ENCODE data around the gene MAP6D1. TPM values are rescaled to one million over a fixed set of nuclear protein-coding genes. Genes with fewer than 3 reads are reported as not detected.

The MAP6D1 gene
- total RNA-seq, 1 experiment from 2014 or later: 7.1 TPM

- no peaks in the 10 kb centered on the region for H3K9me3 ChIP-seq (ENCODE audit: control insufficient read depth, low read depth, low read length)
- H2BK20ac ChIP-seq (ENCODE audit: low read depth, low read length, poor library complexity, severe bottlenecking): no peak overlapping the region
- no peaks in the 10 kb centered on the region for H3K23me2 ChIP-seq (ENCODE audit: insufficient read length, low read depth, low read length, poor library complexity, severe bottlenecking)
- H3T11ph ChIP-seq (ENCODE audit: low read length): no peak overlapping the region
- H4K20me1 ChIP-seq (ENCODE audit: control insufficient read depth, insufficient read depth, insufficient read length): no peaks in the 10 kb centered on the region
- H3K27me3 Mint-ChIP-seq (ENCODE audit: low read depth): no peaks in the 10 kb centered on the region
- no peak overlapping the region for H2BK120ac ChIP-seq (ENCODE audit: low read depth, low read length, poor library complexity, severe bottlenecking)
- H4K8ac ChIP-seq (replicated peaks; ENCODE audit: insufficient read length, low read depth, low read length): no peak overlapping the region
- no peak overlapping the region for H3K4me3 Mint-ChIP-seq
- no peaks in the 10 kb centered on the region for H3K4me1 Mint-ChIP-seq
- H3K79me2 ChIP-seq (ENCODE audit: insufficient read depth, low read length): no peaks in the 10 kb centered on the region
- H3K36me3 Mint-ChIP-seq (ENCODE audit: insufficient read depth in 1 of 3, low read depth in 3 of 3): peaks cover 6 to 51% (median 48%) of the 10 kb centered on the region in 3 experiments; a peak in 5 of 7 replicates
- no peak for TF ChIP-seq CTCF (conservative IDR thresholded peaks at IDR 0.05)
- H4K91ac ChIP-seq (ENCODE audit: insufficient read length, low read depth, low read length): no peak overlapping the region
- H3K27ac ChIP-seq (ENCODE audit: insufficient read length, low read depth, low read length): no peak overlapping the region
- H3K56ac ChIP-seq (ENCODE audit: insufficient read length, low read depth, low read length): no peak overlapping the region
- no peak overlapping the region for H2AK5ac ChIP-seq (ENCODE audit: insufficient read length, low read length)
- H3K9me3 Mint-ChIP-seq: no peaks in the 10 kb centered on the region
- no CpG with 5 or more reads among the region's 6 CpGs for WGBS (ENCODE audit: extremely low coverage, insufficient read length, low lambda C conversion rate)
- no peaks in the 10 kb centered on the region for H3K4me1 ChIP-seq (ENCODE audit: insufficient read depth, low read length)
- H2BK15ac ChIP-seq (ENCODE audit: low read depth, low read length): no peak overlapping the region
- H3K27ac Mint-ChIP-seq: no peak overlapping the region
- no peak overlapping the region for H3K4me2 ChIP-seq (ENCODE audit: insufficient read depth, insufficient read length, low read length)
- H3K14ac ChIP-seq (ENCODE audit: insufficient read depth, low read length): no peak overlapping the region
- H2AFZ ChIP-seq (ENCODE audit: low read length): no peak overlapping the region
- no peak overlapping the region for H3K4ac ChIP-seq (ENCODE audit: low read depth, low read length)
- no peak overlapping the region for H3K18ac ChIP-seq (ENCODE audit: insufficient read length, low read depth, low read length)
- H4K5ac ChIP-seq (ENCODE audit: insufficient read length, low read depth, low read length): no peak overlapping the region
- H3K9ac ChIP-seq (ENCODE audit: extremely low read depth, insufficient read length, low read length): no peak overlapping the region
- no peak overlapping the region for H3K23ac ChIP-seq (ENCODE audit: insufficient read length, low read depth, low read length)
- no peaks in the 10 kb centered on the region for H3K79me1 ChIP-seq (ENCODE audit: insufficient read depth, low read depth, low read length, poor library complexity, severe bottlenecking)
- no peak for DNase-seq
- no peak overlapping the region for H2BK5ac ChIP-seq (ENCODE audit: insufficient read length, low read length)
- no peaks in the 10 kb centered on the region for H3K27me3 ChIP-seq (ENCODE audit: insufficient read depth, low read length)
- no peak overlapping the region for H2BK12ac ChIP-seq (ENCODE audit: insufficient read length, low read depth, low read length)
These were observed 8.1 kb upstream of the MAP6D1 start for GRCh38 chr3:183833516-183833915.

Measured in H9 (cell line).